Tibial artery (tissue), 4 donors: ENCODE measurements around the gene JADE3.

Source experiments
- DNase-seq, 2 donors: peaks; one replicate each; pipeline ENCODE4 v3.0.0-alpha.2; 2019
- H3K27ac ChIP-seq, 2 donors: fragments of 200-600 bp; sonication (generic) in 1 of 2; 1 replicate in 1 of 2; 2 replicates in 1 of 2; pipeline ENCODE4 v1.5.1; 2018 to 2019; ENCODE audit warnings: mild to moderate bottlenecking in 1 of 2
- H3K27me3 ChIP-seq, 2 donors: fragments of 200-600 bp; sonication (generic) in 1 of 2; one replicate each; pipeline versions ENCODE4 v1.5.1 to v1.6.0; 2016 to 2019
- H3K36me3 ChIP-seq, 3 donors: fragments of 200-600 bp; sonication (generic) in 2 of 3; one replicate each; pipeline ENCODE4 v1.5.1; 2016 to 2019; ENCODE audit warnings: mild to moderate bottlenecking in 2 of 3
- H3K4me1 ChIP-seq, 4 donors: fragments of 200-600 bp; sonication (generic) in 2 of 4; 1 replicate in 3 of 4; 2 replicates in 1 of 4; pipeline ENCODE4 v1.5.1; 2016 to 2019
- H3K4me3 ChIP-seq, 2 donors: fragments of 200-600 bp; sonication (generic) in 1 of 2; 1 replicate in 1 of 2; 2 replicates in 1 of 2; pipeline ENCODE4 v1.5.1; 2018 to 2019; ENCODE audit warnings: mild to moderate bottlenecking in 2 of 2
- H3K9me3 ChIP-seq, 3 donors: fragments of 200-600 bp; sonication (generic) in 1 of 3; one replicate each; pipeline ENCODE4 v1.5.1; 2016 to 2019
- intact Hi-C: fragments of 100-400 bp; cut with DNase I; formaldehyde crosslinking; loops from one replicate; pipeline ENCODE4 v1.15.0; 2023; ENCODE audit warnings: low total_unique reads
- TF ChIP-seq, protein P1 (sequence below), 2 experiments: fragments of 200-600 bp in 1 of 2; fragments of 450-650 bp in 1 of 2; IDR thresholded peaks; one replicate each; pipeline ENCODE4 v1.5.1; 2017 to 2019; ENCODE audit warnings: antibody characterized with exemption in 2 of 2, mild to moderate bottlenecking in 1 of 2, moderate library complexity in 1 of 2

The JADE3 gene

GRCh38 chrX:47068720-47069119 lies 156.5 kb downstream of the JADE3 start:
- no peaks in the 10 kb centered on the region for H3K36me3 ChIP-seq
- no peak overlapping the region for H3K4me3 ChIP-seq
- no peak overlapping the region for H3K27ac ChIP-seq
- intact Hi-C loops = no loop called here
- DNase-seq = no peak
- H3K27me3 ChIP-seq = no peaks in the 10 kb centered on the region
- no peaks in the 10 kb centered on the region for H3K4me1 ChIP-seq
- TF ChIP-seq, protein P1, sequence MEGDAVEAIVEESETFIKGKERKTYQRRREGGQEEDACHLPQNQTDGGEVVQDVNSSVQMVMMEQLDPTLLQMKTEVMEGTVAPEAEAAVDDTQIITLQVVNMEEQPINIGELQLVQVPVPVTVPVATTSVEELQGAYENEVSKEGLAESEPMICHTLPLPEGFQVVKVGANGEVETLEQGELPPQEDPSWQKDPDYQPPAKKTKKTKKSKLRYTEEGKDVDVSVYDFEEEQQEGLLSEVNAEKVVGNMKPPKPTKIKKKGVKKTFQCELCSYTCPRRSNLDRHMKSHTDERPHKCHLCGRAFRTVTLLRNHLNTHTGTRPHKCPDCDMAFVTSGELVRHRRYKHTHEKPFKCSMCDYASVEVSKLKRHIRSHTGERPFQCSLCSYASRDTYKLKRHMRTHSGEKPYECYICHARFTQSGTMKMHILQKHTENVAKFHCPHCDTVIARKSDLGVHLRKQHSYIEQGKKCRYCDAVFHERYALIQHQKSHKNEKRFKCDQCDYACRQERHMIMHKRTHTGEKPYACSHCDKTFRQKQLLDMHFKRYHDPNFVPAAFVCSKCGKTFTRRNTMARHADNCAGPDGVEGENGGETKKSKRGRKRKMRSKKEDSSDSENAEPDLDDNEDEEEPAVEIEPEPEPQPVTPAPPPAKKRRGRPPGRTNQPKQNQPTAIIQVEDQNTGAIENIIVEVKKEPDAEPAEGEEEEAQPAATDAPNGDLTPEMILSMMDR (IDR thresholded peaks at IDR 0.05) = no peak
- no peaks in the 10 kb centered on the region for H3K9me3 ChIP-seq

- no peaks in the 10 kb centered on the region for H3K27me3 ChIP-seq
- H3K4me1 ChIP-seq = peaks cover 0 to 14% (median 0%) of the 10 kb centered on the region in 4 donors
- no peaks in the 10 kb centered on the region for H3K36me3 ChIP-seq
- H3K27ac ChIP-seq = peak within 1 kb of the TSS; percentile 72 to 84
- H3K9me3 ChIP-seq = no peaks in the 10 kb centered on the region
- peak within 1 kb of the TSS; percentile 57 for H3K4me3 ChIP-seq
- TF ChIP-seq, protein P1 (IDR thresholded peaks at IDR 0.05) = no peak
- intact Hi-C loops = no loop called here
- peak in 1 of 2 donors; percentile 61 for DNase-seq
These were observed 166.2 kb downstream of the JADE3 start, which contains the start of gene RGN for GRCh38 chrX:47078129-47079043. Gene RGN (plus strand): TSS chrX:47078443. CDS start chrX:47081145, 2,702 bp downstream.

DNA sequence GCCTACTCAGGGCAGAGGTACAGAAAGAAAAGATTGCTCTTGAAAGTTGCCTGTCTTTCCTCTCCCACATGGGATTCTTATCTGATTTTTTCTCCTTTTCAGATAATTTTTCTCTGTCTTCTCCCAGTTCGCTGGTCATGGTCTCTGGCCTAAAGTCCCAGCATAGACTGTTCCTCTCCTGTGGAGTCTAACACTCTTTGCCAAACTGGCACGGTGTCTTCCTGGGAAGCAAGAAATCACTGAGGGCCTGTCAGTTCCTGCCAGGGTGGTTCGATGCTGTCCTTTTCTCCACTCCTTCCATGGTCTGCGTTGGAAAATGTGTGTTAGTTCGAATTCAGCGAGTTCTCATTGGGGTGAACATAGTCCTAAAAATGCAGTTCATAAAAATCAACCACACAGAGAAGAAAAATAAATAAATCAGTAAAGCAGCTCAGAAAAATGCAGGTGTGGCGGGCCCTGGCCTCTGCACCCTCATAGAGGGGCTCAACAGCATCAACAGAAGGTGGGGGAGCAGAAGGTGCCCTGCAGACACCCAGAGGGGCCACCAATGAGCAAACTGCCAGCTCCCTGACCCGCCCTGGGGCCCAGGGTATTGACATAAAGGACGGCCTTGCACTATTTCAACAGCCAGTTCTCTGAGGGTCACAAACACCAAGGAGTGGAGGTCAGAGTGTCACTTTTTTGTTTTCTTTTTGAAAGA lies 168.1 kb downstream of the JADE3 start:
- DNase-seq = no peak
- Histone ChIP-seq H3K4me1 (peaks cover 0 to 14% (median 0%) of the 10 kb centered on the region in 4 donors), H3K36me3 (peaks cover 0 to 3% (median 0%) of the 10 kb centered on the region in 3 donors), H3K9me3 (no peaks in the 10 kb centered on the region), H3K27me3 (no peaks in the 10 kb centered on the region), H3K4me3 (no peak overlapping the region), H3K27ac (peak overlapping the region in 1 of 2 donors; percentile 52)
- intact Hi-C loops = no loop called here
- TF ChIP-seq, protein P1 (IDR thresholded peaks at IDR 0.05) = no peak

DNA sequence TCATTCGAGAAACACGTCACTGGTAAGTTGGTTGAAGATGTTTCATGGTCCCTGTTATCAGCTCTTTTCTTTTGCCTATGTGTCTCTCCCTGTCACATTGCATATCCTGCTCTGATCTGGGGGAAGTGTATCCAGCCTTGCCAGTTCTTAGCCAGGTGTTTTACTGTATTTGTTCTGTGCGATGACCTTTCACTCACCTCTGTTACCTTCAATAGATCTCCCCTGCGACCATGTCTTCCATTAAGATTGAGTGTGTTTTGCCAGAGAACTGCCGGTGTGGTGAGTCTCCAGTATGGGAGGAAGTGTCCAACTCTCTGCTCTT lies 168.7 kb downstream of the JADE3 start:
- Histone ChIP-seq H3K27ac (no peak overlapping the region), H3K27me3 (no peaks in the 10 kb centered on the region), H3K9me3 (no peaks in the 10 kb centered on the region), H3K4me3 (no peak overlapping the region), H3K4me1 (peaks cover 0 to 14% (median 0%) of the 10 kb centered on the region in 4 donors), H3K36me3 (peaks cover 0 to 7% (median 0%) of the 10 kb centered on the region in 3 donors)
- intact Hi-C loops = no loop called here
- TF ChIP-seq, protein P1 (IDR thresholded peaks at IDR 0.05) = no peak
- no peak for DNase-seq

GRCh38 chrX:47091149-47091775 lies 179.0 kb downstream of the JADE3 start:
- TF ChIP-seq, protein P1 (IDR thresholded peaks at IDR 0.05) = no peak
- Histone ChIP-seq H3K27ac (no peak overlapping the region), H3K27me3 (no peaks in the 10 kb centered on the region), H3K4me1 (no peaks in the 10 kb centered on the region), H3K9me3 (no peaks in the 10 kb centered on the region), H3K4me3 (no peak overlapping the region), H3K36me3 (no peaks in the 10 kb centered on the region)
- intact Hi-C loops = loop anchor here (5.0 kb wide), 1 partner anchor 334 kb away; the partner anchor contains the start of gene SLC9A7
- DNase-seq = no peak
